LNCAP (cell line): ENCODE measurements around the gene MKLN1.

ENCODE experiments used
- TF ChIP-seq, protein P1 (sequence below): fragments of 450-650 bp; IDR thresholded peaks from 2 replicates; pipeline ENCODE4 v1.5.1; 2017; ENCODE audit warnings: mild to moderate bottlenecking

Gene MKLN1

DNA sequence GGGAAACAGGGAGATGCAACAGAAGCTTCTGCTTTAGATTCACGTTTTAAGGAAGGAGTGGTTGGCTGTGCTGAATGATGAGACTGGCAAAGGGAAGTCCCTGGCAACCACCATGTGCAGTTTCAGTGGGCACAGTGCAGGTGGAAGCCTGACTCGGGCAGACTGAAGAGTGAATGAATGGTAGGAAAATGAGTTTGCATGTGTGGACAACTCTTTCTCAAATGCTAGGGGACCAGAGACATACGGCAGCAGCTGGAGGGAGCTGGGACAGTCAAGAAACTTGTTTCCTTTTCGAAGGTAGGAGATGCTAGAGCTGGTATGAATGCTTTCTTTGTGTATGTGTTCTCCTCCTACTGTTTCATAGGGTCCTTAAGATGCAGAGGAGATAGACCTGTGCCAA, 199.8 kb downstream of the MKLN1 start:
- TF ChIP-seq, protein P1, sequence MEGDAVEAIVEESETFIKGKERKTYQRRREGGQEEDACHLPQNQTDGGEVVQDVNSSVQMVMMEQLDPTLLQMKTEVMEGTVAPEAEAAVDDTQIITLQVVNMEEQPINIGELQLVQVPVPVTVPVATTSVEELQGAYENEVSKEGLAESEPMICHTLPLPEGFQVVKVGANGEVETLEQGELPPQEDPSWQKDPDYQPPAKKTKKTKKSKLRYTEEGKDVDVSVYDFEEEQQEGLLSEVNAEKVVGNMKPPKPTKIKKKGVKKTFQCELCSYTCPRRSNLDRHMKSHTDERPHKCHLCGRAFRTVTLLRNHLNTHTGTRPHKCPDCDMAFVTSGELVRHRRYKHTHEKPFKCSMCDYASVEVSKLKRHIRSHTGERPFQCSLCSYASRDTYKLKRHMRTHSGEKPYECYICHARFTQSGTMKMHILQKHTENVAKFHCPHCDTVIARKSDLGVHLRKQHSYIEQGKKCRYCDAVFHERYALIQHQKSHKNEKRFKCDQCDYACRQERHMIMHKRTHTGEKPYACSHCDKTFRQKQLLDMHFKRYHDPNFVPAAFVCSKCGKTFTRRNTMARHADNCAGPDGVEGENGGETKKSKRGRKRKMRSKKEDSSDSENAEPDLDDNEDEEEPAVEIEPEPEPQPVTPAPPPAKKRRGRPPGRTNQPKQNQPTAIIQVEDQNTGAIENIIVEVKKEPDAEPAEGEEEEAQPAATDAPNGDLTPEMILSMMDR = no peak

DNA sequence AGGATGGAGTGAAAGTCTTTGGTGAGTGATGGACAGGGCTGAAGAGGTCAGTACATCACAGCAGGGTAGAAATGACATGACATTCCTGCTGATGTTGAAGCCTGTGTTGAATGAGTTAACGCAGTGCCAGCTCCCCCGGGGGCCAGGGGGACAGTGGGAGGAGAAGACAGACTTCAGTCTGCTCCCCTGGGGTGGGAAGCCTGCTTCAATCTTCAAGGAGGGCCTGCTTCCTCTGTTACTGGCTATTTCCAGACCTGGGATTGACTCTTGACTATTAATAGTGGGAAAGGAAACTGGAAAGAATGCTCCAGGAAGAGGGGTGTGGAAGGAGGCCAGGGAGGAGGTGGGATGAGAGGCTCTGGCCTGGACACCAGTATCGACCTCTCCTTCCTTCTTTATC, 201.5 kb downstream of the MKLN1 start:
- TF ChIP-seq, protein P1 = no peak

DNA sequence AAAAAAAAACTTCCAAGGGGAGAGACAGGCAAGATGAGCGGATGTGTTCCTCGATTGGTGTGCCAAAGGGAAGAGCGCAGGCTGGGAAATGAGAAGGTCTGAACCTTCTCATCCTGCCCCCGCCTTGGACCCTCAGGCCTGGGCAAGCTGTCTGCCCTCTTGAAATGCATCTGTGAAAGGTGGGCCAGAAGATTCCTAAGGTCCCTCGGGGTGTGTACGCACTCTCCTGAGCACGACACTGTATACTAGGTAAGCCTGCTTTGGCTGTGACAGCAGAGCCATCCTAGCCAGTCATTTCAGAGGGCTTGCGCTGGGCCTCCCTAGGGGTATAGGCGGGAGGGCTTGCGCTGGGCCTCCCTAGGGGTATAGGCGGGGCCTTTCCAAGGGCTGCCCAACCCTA, 201.9 kb downstream of the MKLN1 start:
- TF ChIP-seq, protein P1 = no peak

DNA sequence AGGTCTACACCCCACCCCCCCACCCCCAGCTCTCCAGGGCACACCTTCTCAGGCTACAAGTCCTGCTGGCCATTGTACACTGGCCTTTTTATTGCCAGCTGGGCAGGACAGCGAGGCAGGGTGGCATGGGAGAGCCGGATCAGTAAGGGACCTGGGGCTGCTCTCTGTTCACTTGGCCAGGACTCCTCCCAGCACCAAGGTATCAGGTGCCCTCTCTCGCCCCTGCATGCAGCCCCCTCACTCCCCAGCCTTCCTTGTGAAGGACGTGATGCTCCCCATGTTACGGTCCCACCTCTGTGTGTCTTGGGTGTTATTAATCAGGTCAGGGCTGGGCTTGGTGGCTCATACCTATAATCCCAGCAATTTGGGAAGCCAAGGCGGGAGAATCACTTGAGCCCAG, 202.5 kb downstream of the MKLN1 start:
- TF ChIP-seq, protein P1 = no peak

DNA sequence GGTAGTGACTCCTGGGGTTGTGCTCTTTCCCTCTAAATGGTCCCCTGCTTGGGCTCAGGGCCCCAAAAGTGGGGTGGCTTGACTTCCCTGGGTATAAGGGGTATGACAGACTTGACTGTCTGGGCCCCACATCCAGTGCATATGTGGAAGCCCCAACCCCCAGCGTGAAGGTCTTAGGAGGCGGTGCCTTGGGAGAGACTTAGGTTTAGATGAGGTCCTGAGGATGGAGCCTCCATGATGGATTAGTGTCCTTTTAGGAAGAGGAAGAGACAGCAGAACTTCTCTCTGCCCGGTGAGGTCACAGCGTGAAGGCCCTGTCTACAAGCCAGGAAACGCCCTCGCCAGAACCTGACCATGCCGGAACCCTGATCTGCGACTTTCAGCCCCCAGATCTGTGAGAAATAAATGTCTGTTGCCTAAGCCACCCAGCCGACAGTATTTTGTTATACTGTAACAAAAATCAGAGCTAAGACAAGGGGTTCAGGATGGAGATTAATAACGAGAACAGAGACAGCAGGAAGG, 205.0 kb downstream of the MKLN1 start:
- TF ChIP-seq, protein P1 = no peak

DNA sequence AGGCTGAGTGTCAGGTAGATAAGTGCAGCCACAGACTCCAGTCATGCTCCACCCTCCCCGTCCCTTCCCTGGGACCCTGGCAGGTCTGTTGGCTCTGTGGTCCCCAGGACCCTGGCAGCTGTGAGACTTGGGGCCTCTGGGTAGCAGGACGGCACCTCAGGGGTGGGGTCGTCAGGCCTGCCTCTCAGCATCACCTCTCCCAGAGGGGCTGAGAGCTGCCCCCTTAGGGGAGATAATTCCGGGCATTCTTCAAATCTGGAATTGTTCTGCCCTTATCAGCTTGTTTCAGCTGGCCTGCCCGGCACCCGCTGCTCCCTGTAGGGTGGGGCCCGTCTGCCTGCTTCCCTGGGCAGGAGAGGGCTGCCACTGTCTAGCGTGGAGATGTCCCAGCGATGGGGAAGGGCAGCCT, 205.5 kb downstream of the MKLN1 start:
- TF ChIP-seq, protein P1 = no peak

DNA sequence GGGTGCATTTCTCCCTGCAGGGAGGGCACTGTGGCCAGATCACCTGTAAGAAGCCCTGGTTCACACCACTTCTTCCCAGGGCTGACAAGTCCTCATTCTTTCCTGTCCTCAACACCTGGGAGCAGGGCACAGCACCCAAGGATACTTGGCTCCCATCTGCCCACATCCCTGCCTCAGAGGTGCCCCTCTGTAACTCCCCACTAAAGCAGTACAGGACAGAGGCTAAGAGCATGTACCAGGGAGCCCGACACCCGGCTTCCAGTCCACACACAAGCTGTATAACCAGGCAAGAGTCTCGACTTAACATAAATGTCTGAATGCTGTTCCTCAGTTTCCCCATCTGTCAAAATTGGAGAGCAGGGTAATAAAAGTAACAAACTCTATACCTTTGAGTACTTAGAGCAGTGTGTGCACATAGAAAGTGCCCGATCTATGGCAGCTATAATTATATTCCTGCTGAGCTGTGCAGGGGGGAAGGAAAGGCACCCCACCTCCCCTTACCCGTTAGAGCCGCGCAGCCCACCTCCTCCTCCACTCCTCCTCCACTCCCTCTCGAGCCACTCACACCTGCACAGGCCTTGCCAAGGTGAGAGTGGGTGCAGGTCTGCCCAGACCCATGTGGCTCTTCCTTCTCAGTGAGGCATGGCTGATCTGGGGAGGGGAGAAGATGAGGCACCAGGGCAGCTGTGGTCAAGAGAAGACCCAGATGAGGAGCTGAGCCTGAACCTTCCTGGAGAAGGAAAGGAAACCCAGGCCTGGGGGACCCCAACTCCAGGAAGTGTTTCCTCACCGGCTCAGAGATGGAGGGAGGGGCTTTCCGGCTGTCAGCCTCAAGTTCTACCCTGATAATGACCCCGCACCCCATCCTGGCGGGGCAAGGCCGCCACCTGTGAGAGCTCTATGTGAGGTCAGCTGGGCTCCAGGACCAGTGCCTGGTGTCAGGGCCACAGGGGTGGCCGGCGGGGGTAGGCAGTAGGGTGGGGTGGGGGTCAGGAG, 206.2 kb downstream of the MKLN1 start:
- TF ChIP-seq, protein P1 = no peak
